K562 (cell line): ENCODE results near the gene TAOK2. TPM values are rescaled to one million over a fixed set of nuclear protein-coding genes. Genes with fewer than 3 reads are reported as not detected.

ENCODE experiments used
- ATAC-seq: fragments of 200-7000 bp; cut with Tn5 transposase; 3 replicates; pipeline ENCODE4 v1.9.1; 2020; ENCODE audit warnings: moderate library complexity
- BruUV-seq: library from RNA; stranded (reverse); fragments of 400-500 nt; replicated peaks from 2 replicates; lab custom pipeline; 2021; lab: Mats Ljungman, UMichigan
- CTCF ChIA-PET: fragments of 300-600 bp; formaldehyde crosslinking; extraction: SDS; loops from one replicate; lab custom pipeline; 2021; ENCODE audit warnings: low intra/inter-chr PET ratio; lab: Yijun Ruan, JAX
- POLR2A ChIA-PET: fragments of 300-600, 350-650 bp; sonication (Branson Sonifier 250); formaldehyde crosslinking; extraction: SDS; loops from one replicate; lab custom pipeline; 2021; ENCODE audit warnings: antibody characterized with exemption, inconsistent platforms; lab: Yijun Ruan, JAX
- DNase-seq, 4 experiments: peaks; one replicate each; pipeline versions ENCODE4 v3.0.0 to v3.0.0-alpha.2; 2011 to 2018; ENCODE audit warnings: low spot score in 3 of 4, mixed read lengths in 3 of 4; ENCODE audit errors: extremely low read depth in 1 of 4
- FAIRE-seq: peaks from 2 replicates; lab custom pipeline; 2011; peaks lifted over from hg19 to GRCh38; lab: Jason Lieb, UNC
- H2AFZ ChIP-seq: 2 replicates; pipeline ENCODE4 v1.6.0; 2011; ENCODE audit warnings: low read depth, low read length, control low read depth, inconsistent platforms
- H3K27ac ChIP-seq: fragments of 200-600 bp; 3 replicates; pipeline ENCODE4 v1.8.0; 2011; ENCODE audit warnings: low read depth, mild to moderate bottlenecking, control low read depth, inconsistent platforms, low read length, moderate library complexity, mixed read lengths; ENCODE audit errors: extremely low read depth
- H3K27me3 ChIP-seq, 2 experiments: fragments of 300-600 bp in 1 of 2; 2 replicates in 1 of 2; 3 replicates in 1 of 2; pipeline versions ENCODE4 v1.6.0 to v1.8.0; 2011; ENCODE audit warnings: inconsistent platforms in 2 of 2, low read length in 2 of 2, mild to moderate bottlenecking in 1 of 2, mixed read lengths in 1 of 2, moderate library complexity in 1 of 2; ENCODE audit not compliant: control insufficient read depth in 2 of 2, insufficient read depth in 2 of 2
- H3K36me3 ChIP-seq: fragments of 300-600 bp; 3 replicates; pipeline ENCODE4 v1.8.0; 2011; ENCODE audit warnings: mild to moderate bottlenecking, low read length, inconsistent platforms; ENCODE audit not compliant: control insufficient read depth, insufficient read depth
- H3K4me1 ChIP-seq, 2 experiments: fragments of 200-600 bp in 1 of 2; replicated peaks in 1 of 2; 2 replicates in 1 of 2; 3 replicates in 1 of 2; pipeline versions ENCODE4 v1.5.1 to v1.8.0; 2011; ENCODE audit warnings: inconsistent platforms in 2 of 2, low read length in 2 of 2, mild to moderate bottlenecking in 1 of 2, mixed read lengths in 1 of 2, moderate library complexity in 1 of 2; ENCODE audit not compliant: control insufficient read depth in 2 of 2, insufficient read depth in 2 of 2
- H3K4me2 ChIP-seq: 2 replicates; pipeline ENCODE4 v1.6.1; 2011; ENCODE audit warnings: low read length, control low read depth, inconsistent platforms, mixed read lengths; ENCODE audit not compliant: insufficient read depth
- H3K4me3 ChIP-seq: fragments of 200-600 bp; sonication (generic), shearing (Covaris generic); 2 replicates; pipeline ENCODE4 v1.5.1; 2016; ENCODE audit warnings: control low read depth, inconsistent platforms
- H3K79me2 ChIP-seq: fragments of 200-600 bp; 3 replicates; pipeline ENCODE4 v1.8.0; 2011; ENCODE audit warnings: low read length, inconsistent platforms; ENCODE audit not compliant: control insufficient read depth, insufficient read depth
- H3K9ac ChIP-seq, 2 experiments: 2 replicates each; pipeline versions ENCODE4 v1.6.0 to v1.6.1; 2011; ENCODE audit warnings: low read depth in 2 of 2, low read length in 2 of 2, control low read depth in 1 of 2, inconsistent platforms in 1 of 2, mild to moderate bottlenecking in 1 of 2, mixed read lengths in 1 of 2; ENCODE audit not compliant: insufficient read depth in 1 of 2
- H3K9me1 ChIP-seq: one replicate; pipeline ENCODE4 v1.6.0; 2011; ENCODE audit warnings: inconsistent platforms, mild to moderate bottlenecking, low read length, moderate library complexity; ENCODE audit not compliant: control insufficient read depth, insufficient read depth
- H3K9me3 ChIP-seq: replicated peaks from 2 replicates; pipeline ENCODE4 v1.5.1; 2011; ENCODE audit warnings: low read depth, low read length, inconsistent platforms; ENCODE audit not compliant: control insufficient read depth, insufficient read depth
- H4K20me1 ChIP-seq: replicated peaks from 2 replicates; pipeline ENCODE4 v1.6.1; 2011; ENCODE audit warnings: low read length, inconsistent platforms, mixed read lengths; ENCODE audit not compliant: control insufficient read depth, insufficient read depth
- E2F4 ChIP-seq: sonication (generic); formaldehyde crosslinking; IDR thresholded peaks from 2 replicates; pipeline ENCODE4 v1.8.0; 2022; ENCODE audit warnings: mild to moderate bottlenecking, low read depth, missing genetic modification reagents
- EP300 ChIP-seq: IDR thresholded peaks from 2 replicates; pipeline ENCODE4 v1.6.1; 2012; ENCODE audit warnings: low read length, improper control_type of control experiment
- FOXM1 ChIP-seq, 2 experiments: fragments of 450-650 bp in 1 of 2; sonication (generic) in 1 of 2; formaldehyde crosslinking in 1 of 2; IDR thresholded peaks; 2 replicates each; pipeline versions ENCODE4 v1.6.1 to v1.9.0; 2017 to 2022; ENCODE audit warnings: low read depth in 2 of 2, mild to moderate bottlenecking in 2 of 2, missing genetic modification reagents in 1 of 2, moderate library complexity in 1 of 2
- IRF1 ChIP-seq: sonication (generic); formaldehyde crosslinking; IDR thresholded peaks from 2 replicates; pipeline ENCODE4 v1.8.0; 2022; ENCODE audit warnings: missing genetic modification reagents, mild to moderate bottlenecking, borderline replicate concordance
- LEF1 ChIP-seq: fragments of 450-650 bp; IDR thresholded peaks from 2 replicates; pipeline ENCODE4 v1.6.1; 2016; ENCODE audit warnings: mild to moderate bottlenecking
- PHF20 ChIP-seq: fragments of 450-650 bp; IDR thresholded peaks from 2 replicates; pipeline ENCODE4 v1.6.1; 2018; ENCODE audit not compliant: partially characterized antibody
- RBFOX2 ChIP-seq: fragments of 200-400 bp; formaldehyde crosslinking; IDR thresholded peaks from 2 replicates; pipeline ENCODE4 v1.6.1; 2017; ENCODE audit warnings: low read depth, mild to moderate bottlenecking, low read length, moderate library complexity
- RBM39 ChIP-seq: fragments of 200-400 bp; formaldehyde crosslinking; optimal IDR thresholded peaks from 2 replicates; pipeline ENCODE3; 2018; ENCODE audit warnings: low read depth, low read length
- SAFB2 ChIP-seq: fragments of 200-400 bp; formaldehyde crosslinking; IDR thresholded peaks from 2 replicates; pipeline ENCODE4 v1.6.1; 2018; ENCODE audit warnings: borderline replicate concordance, low read length, low read depth, moderate library complexity; ENCODE audit not compliant: severe bottlenecking
- SRF ChIP-seq, 2 experiments: fragments of 250-450, 450-650 bp in 1 of 2; sonication (Bioruptor Pico) in 1 of 2; sonication (generic) in 1 of 2; formaldehyde crosslinking; IDR thresholded peaks; 2 replicates each; pipeline versions ENCODE4 v1.5.0 to v1.5.1; 2020 to 2022; ENCODE audit warnings: mild to moderate bottlenecking in 1 of 2, missing genetic modification reagents in 1 of 2
- TBL1XR1 ChIP-seq, 2 experiments: IDR thresholded peaks; 2 replicates each; pipeline ENCODE4 v1.6.1; 2012; ENCODE audit warnings: improper control_type of control experiment in 2 of 2, low read length in 2 of 2, mild to moderate bottlenecking in 1 of 2
- ZBTB17 ChIP-seq: fragments of 450-650 bp; formaldehyde crosslinking; IDR thresholded peaks from 2 replicates; pipeline ENCODE4 v1.4.0; 2020; ENCODE audit warnings: mild to moderate bottlenecking
- ZBTB2 ChIP-seq: fragments of 450-650 bp; IDR thresholded peaks from 2 replicates; pipeline ENCODE4 v1.6.1; 2016; ENCODE audit warnings: antibody characterized with exemption
- ZNF224 ChIP-seq: sonication (generic); formaldehyde crosslinking; IDR thresholded peaks from 2 replicates; pipeline ENCODE4 v1.8.0; 2022; ENCODE audit warnings: mild to moderate bottlenecking, missing genetic modification reagents
- ZNF263 ChIP-seq: sonication (generic); formaldehyde crosslinking; IDR thresholded peaks from 2 replicates; pipeline ENCODE4 v1.8.0; 2022; ENCODE audit warnings: mild to moderate bottlenecking, missing genetic modification reagents, borderline replicate concordance
- WGBS: fragments of 100-300 bp; shearing (Covaris generic); methylation state at CpG from one replicate; pipeline ENCODE4 v1.1.6; 2016; ENCODE audit warnings: low coverage, mixed read lengths; ENCODE audit not compliant: insufficient coverage; ENCODE audit errors: missing lambda C conversion rate; 5-methylcytosine and 5-hydroxymethylcytosine counted together
- in situ Hi-C: fragments of 300-500 bp; cut with MboI; formaldehyde crosslinking; loops from 4 replicates; pipeline ENCODE4 v1.15.0; 2018; ENCODE audit warnings: inconsistent platforms, mixed read lengths
- intact Hi-C: fragments of 100-400 bp; cut with micrococcal nuclease; formaldehyde crosslinking; loops from 2 replicates; pipeline ENCODE4 v1.14.2; 2022
- polyA plus RNA-seq, 8 experiments: library from polyadenylated mRNA; depleted of rRNA in 4 of 8; stranded (reverse) in 5 of 8; unstranded in 3 of 8; fragments of >200 nt; fragmentation: Nextera tagmentation in 2 of 8; fragmentation: Illumina TruSeq in 1 of 8; extraction: Ambion mirVana in 2 of 8; extraction: Trizol in 1 of 8; gene quantifications; 2 replicates each; pipeline versions ENCODE4 v1.2.1 to v1.2.3, GENCODE V29; 2011 to 2014; ENCODE audit warnings: inconsistent platforms in 1 of 8, missing spikeins in 1 of 8
- total RNA-seq, 7 experiments: library from RNA; depleted of rRNA in 6 of 7; stranded (reverse); fragments of >200 nt in 6 of 7; fragmentation: Illumina TruSeq in 2 of 7; extraction: Trizol in 2 of 7; gene quantifications; 2 replicates each; pipeline versions ENCODE4 v1.2.1 to v1.2.3, GENCODE V29; 2011 to 2021; ENCODE audit warnings: low replicate concordance in 1 of 7

TAOK2 gene
- total and polyA plus RNA-seq, 9 of the 15 experiments (the other 6 are each of a cell fraction or from before 2014, with no cell fraction given): 0.10 to 41.8 (median 13.7) TPM

- Histone ChIP-seq H3K9me3 (no peaks in the 10 kb centered on the region), H3K36me3 (peaks cover 29% of the 10 kb centered on the region; the same call in 2 of the 3 replicates), H3K79me2 (peaks cover 27% of the 10 kb centered on the region), H3K4me3 (peak overlapping the region; percentile 91), H4K20me1 (no peaks in the 10 kb centered on the region), H3K27me3 (no peaks in the 10 kb centered on the region), H3K4me2 (peak overlapping the region; percentile 86), H2AFZ (no peak overlapping the region), H3K27ac (peak overlapping the region; percentile 93), H3K9me1 (no peaks in the 10 kb centered on the region), H3K4me1 (peaks cover 13 to 29% of the 10 kb centered on the region in 2 experiments; a peak in 4 of 5 replicates), H3K9ac (peak overlapping the region; percentile 91 to 94)
- intact Hi-C loops (loop anchor here (5.0 kb wide), 2 partner anchors 37 to 72 kb away; partner anchors contain the start of genes HIRIP3, INO80E and TMEM219), in situ Hi-C loops (no loop called here)
- DNase-seq (peak in 1 of 4 experiments; percentile 23), FAIRE-seq (peak; percentile 66), ATAC-seq (peak; percentile 14)
- POLR2A ChIA-PET: interaction anchor here (1.0 to 3.0 kb wide), 4 partner anchors 9 to 48 kb away, joined by 3 to 11 read pairs (median 7); no protein-coding TSS in a partner anchor
- BruUV-seq: no TSS peak
- 4% methylated on average over 7 of the region's 9 CpGs for WGBS
- CTCF ChIA-PET: interaction anchor here (0.6 kb wide), 1 partner anchor 262 kb away, joined by 4 read pairs; the partner anchor contains the start of gene SPN
- TF ChIP-seq RBM39: no peak
- 0 out of 2 replicates have a peak, but pooled peaks have one; percentile 7 for TF ChIP-seq LEF1
- no peak for TF ChIP-seq PHF20
- 0 out of 2 replicates have a peak, but pooled peaks have one; percentile 14 for TF ChIP-seq ZBTB2
- 0 out of 2 replicates have a peak, but pooled peaks have one; percentile 7 for TF ChIP-seq ZNF263 (CRISPR knock-in tag)
- TF ChIP-seq TBL1XR1 (IDR thresholded peaks at IDR 0.05; ENCODE audit: low read length in 2 of 2): no peak
- no peak for TF ChIP-seq EP300
- no peak for TF ChIP-seq SAFB2
- no peak for TF ChIP-seq ZBTB17 (CRISPR knock-in tag)
- TF ChIP-seq RBFOX2: no peak
- TF ChIP-seq SRF (CRISPR knock-in tag; IDR thresholded peaks at IDR 0.05): no peak
- TF ChIP-seq ZNF224 (CRISPR knock-in tag): 0 out of 2 replicates have a peak, but pooled peaks have one; percentile 9
- no peak for TF ChIP-seq IRF1
- TF ChIP-seq FOXM1 (IDR thresholded peaks at IDR 0.05; ENCODE audit: low read depth): no peak
- no peak for TF ChIP-seq FOXM1 (CRISPR knock-in tag; IDR thresholded peaks at IDR 0.05; ENCODE audit: low read depth)
- no peak for TF ChIP-seq E2F4 (CRISPR knock-in tag)
Observed at GRCh38 chr16:29925105-29925756, 48.4 kb upstream of the TAOK2 start.
